Activated CD4-positive, alpha-beta T cell treated with anti-CD3 and anti-CD28 coated beads, Interleukin-2, Interleukin-6, amounts not matched to agents 100 ng/mL and 50 ng/mL, durations not matched to agents 16 hours and 8 hours (primary cell): Measurements from ENCODE around the gene CEP72.
"Not testable (repeated sequence)": the region's sequence is repeated elsewhere in the genome, so short reads cannot be mapped to it uniquely, and the experiment has no call there.

Experiments used
- DNase-seq: peaks from one replicate; pipeline ENCODE4 v3.0.0-alpha.2; 2020

The CEP72 gene

GRCh38 chr5:611731-612486 lies at the start of gene CEP72:
CEP72 (plus strand) TSS chr5:612340; CDS start chr5:612362, 22 bp downstream.
- peak; percentile 96 for DNase-seq

DNA sequence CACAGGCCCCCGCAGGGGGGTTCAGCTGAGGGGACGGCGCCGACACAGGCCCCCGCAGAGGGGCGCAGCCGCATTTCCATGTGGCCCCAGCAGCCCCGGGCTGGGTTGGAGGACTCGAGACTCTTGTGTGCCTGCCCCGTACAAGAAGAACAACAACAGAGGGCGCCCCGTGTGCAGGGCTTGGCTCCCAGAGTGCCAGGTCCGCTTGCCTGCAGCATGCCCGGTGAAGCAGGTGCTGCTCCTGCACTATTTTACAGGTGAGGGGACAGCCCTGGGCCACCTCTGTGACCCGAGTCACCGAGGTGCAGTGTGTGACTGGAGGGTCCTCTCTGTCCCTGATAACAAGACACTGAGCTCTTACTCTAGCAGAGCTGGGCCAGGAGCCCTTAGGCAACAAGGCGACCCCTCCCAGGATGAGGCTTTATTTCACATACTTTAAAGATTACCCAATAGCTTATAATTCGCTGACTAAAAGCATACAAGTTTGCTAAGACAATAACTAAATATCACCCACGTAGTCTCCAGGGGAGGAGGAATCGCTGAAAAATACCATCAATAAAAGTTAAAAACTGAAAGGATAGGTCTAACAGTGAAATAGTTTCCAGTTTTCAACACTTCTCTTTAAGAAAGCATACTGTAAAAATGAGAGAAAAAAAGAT lies 46.2 kb upstream of the CEP72 start:
- no peak for DNase-seq

- DNase-seq, result no peak
These were observed 45.4 kb upstream of the CEP72 start for GRCh38 chr5:566636-567309.

- no peak for DNase-seq
These were observed 44.5 kb upstream of the CEP72 start for GRCh38 chr5:567664-568060.

GRCh38 chr5:568061-568781 lies 43.9 kb upstream of the CEP72 start:
- no peak for DNase-seq

DNA sequence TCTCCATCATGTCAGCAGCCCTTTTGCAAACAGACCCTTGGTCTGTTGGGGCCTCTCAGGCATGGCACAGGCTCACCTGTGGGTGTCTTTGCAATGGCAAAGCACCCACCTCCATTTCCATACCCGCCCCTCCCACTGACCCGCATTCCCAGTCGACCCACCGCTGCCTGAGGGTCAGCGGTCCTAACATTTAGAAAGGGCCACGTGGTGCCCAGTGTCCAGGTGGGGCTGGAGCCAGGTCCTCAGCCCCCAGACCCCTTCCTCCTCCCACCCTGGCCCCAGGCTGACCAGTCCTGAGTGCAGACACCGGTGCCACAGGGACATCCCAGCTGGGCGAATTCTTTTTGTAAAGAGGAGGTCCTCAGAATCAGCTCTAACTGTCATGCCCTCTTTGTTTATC lies 43.3 kb upstream of the CEP72 start:
- DNase-seq, result no peak

DNA sequence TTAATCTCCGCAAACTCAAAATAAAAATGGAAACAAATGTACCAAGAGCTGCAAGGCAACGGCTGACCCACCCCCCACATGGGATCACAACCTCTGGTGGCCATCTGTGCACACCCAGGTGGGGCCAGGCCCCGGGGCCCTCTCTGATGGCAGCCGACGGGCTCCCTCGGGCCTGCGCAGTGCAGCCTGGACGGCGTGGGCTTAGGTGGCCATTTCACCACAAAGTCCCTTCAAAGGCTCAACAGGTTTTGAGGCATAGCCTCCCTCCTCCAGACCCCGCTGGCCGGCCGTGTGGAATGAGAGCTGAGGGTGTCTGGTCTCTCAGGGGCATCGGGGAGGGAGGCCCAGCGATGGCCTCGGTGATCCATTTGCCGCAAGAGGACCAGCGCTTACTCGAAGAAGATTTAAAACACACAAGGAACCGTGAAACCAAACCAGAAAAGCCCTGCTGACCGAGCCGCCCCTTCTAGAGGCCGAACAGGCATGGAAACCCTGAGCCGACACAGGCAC lies 42.7 kb upstream of the CEP72 start:
- no peak for DNase-seq

DNA sequence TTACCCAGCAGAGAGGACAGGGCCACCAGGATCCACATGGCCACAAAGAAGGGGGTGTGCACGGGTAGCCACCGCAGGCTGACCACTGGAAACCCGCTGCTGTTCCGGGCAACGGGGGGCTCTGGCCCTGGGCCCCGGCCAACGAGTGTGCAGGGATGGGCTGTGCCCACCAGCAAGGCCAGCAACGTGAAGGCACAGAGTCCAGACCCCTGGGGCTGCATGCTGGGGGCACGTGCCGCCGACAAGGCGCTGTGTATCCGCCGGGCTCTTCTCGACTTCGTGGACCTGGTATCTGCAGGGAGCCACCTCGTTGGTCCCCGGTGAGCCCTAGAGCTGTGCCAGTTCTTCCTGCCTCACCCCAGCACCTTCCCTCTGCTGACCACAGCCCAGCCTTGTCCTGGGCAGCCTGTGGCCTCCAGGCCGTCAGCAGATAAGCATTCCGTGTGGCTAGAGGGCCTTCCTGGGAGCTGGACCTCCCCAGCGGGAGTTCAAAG lies 42.2 kb upstream of the CEP72 start:
- DNase-seq, result no peak

DNA sequence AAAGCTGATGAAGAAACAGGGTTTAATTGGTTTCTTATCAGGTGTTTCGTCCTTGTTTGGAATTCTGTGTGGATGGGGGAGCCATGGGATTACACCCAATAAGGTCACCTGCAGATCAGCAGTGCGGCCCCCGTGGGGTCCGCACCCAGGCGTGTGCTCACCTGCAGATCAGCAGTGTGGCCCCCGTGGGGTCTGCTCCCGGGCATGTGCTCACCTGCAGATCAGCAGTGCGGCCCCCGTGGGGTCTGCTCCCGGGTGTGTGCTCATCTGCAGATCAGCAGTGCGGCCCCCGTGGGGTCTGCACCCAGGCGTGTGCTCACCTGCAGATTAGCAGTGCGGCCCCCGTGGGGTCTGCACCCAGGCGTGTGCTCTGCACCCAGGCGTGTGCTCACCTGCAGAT lies 41.7 kb upstream of the CEP72 start:
- DNase-seq, result no peak

DNA sequence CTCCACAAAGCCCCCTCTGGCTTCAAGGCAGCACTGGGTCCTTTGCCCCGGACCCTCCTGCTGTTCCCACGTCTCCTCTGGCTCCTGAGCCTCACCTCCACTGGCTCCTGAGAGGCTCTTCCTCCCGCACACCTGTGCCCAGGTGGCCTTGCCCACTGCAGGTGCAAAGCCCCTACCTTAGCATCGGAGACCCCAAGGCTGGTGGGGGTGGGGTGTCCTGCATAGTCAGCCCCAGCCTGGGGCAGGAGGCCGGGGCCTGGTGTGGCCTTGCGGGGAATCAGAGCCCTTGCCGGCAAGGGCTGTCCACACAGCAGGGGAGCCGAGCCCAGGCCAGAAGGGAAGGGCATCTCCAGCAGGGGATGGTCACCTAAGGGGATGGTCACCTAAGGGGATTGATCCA lies 41.3 kb upstream of the CEP72 start:
- no peak for DNase-seq

- DNase-seq, result no peak
These were observed 40.3 kb upstream of the CEP72 start for GRCh38 chr5:571791-572190.

DNA sequence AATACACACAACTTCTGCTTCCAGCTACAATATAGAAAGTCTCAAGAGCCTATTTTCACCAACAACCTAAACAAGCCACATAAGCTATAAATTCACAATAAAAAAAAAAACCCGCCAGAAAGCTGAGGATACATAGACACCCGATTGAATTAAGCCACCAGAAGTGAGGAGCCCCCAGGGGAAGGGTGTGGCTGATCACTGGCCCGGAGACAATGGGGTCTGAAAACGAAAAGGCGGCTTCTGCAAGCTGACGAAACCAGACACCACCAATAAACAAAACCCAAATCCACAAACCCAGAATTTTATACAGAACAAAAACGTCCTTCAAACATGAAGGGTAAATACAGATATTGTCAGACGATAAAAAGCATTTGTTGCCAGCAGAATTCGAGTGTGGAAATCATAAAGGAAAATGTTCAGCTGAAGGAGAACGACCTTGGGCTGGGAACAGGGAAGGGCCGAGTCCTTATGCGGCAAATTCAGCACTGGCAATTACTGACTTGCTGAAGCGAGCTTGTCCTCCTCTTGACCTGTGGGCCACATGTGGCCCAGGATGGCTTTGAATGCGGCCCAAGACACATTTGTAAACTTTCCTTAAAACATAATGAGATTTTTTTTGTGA lies 39.6 kb upstream of the CEP72 start:
- no peak for DNase-seq

DNA sequence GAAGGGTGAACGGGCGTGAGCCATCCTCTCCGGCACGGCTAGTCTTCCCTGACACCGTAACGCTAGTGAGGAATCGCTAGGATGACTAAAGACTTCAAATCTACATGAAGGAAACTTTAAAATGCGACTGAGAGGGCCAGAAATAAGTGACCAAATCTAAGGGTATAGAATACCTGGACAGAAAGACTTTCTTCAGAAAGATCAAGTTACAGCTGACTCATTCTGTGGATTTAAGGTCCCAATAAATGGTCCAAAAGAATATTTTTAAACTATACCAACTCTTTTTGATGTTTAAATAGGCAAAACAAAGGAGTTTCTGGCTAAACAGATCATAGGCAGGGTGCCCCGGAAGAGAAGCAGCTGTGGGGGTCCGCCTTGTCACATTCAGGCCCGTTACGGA lies 38.9 kb upstream of the CEP72 start:
- no peak for DNase-seq

DNA sequence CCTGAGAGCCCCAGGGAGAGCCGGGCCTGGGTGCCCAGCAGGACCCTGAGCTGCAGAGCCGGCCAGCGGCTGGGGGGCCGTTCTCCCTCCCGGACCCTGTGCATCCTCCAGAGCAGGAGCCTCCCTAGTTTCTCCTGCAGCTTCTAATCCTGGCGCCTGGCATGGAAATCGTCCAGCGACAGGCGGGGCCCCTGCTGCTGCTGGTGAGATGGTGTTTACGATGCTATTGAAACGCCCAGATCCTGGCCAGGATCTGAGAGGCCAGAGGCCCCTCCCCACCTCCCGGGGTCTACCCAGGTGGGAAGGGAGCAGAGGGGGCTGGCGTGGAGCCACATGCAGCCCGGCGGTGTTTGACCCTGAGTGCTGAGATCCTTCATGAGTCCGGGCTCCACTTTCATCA lies 38.2 kb upstream of the CEP72 start:
- no peak for DNase-seq

GRCh38 chr5:574906-575305 lies 37.2 kb upstream of the CEP72 start:
- DNase-seq, result no peak

DNA sequence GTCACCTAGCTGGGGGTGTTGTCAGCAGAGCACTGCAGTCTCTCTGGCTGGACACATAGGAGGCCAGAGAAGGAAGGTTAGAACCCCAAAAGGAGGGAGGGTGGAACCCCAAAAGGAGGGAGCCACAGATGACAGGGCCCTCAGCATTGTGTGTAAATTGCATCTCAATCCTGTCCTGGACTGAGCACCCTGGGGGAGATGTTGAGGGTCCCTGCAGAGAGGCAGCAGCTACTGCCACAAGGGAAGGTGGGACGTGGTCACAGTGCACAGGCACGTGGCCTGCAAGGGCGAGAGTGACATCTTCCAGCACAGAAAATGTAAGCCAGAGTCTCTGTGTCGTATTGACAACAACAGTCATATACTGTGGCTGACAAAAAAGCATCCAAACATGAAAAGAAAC lies 36.5 kb upstream of the CEP72 start:
- DNase-seq, result no peak

- DNase-seq, result not testable (repeated sequence)
These were observed 34.9 kb upstream of the CEP72 start for GRCh38 chr5:577214-577613.

DNA sequence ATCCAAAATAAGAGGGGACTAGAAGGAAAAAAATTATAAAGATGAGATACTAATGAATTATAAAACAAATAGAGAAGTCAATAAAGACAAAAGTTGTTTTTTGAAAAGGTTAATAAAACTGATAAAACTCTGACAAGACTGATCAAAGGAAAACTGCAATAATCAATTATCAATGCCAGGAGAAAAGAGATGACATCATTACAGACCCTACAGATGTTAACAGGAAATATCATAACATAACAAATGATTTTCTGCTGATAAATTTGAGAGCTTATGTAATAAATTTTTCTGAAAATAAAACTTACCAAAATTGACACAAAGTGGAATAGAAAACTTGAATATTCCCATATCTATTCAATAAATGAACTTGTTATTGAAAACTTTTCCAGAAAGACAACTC lies 34.3 kb upstream of the CEP72 start:
- DNase-seq, result no peak

GRCh38 chr5:579211-579610 lies 32.9 kb upstream of the CEP72 start:
- DNase-seq, result no peak

DNA sequence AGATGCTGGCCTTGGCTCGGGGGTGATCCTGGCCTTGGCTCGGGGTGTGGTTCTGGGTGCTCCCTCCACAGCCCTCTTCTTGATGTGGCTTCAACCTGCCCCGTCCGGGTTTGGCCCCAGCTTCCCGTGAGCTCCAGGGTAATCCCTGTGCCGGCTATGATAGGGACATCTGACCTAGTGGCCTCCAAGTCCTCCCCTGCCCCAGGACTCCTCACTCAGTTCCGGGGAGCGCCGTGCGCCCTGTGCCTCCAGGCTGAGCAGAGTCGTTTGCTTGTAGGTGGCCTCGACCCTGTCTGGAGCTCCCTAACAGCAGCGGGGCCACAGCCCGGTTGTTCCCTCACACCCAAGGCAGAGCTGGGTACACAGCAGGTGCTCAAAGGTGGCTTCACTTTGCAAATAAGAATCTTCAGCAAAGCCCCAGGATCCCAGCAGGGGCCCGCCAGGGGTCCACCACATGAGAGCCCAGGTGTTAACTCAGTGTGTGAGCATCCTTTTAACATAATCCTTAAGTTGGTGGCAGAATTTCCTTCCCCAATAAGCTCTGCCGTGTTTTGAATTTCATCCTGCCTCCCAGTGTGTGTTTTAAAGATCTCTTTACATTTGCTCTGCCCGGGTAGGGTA lies 32.3 kb upstream of the CEP72 start:
- DNase-seq, result no peak

- no peak for DNase-seq
These were observed 31.7 kb upstream of the CEP72 start for GRCh38 chr5:580436-580835.

DNA sequence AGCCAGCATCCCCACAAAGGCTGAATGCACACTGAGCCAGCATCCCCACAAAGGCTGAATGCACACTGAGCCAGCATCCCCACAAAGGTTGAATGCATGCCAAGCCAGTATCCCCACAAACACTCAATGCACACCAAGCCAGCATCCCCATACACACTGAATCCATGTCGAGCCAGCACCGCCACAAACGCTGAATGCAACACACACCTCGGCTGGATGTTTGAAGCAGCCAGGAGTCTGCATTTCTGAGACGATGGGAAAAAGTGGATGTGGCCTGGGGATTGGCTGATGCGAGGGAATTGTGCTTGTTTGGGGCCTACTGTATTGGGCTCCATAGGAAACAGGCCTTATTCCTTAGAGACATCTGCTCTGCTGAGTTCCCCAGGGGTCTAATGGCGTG lies 30.9 kb upstream of the CEP72 start:
- no peak for DNase-seq
